ENCODE measurements around the gene SLC38A8. TPM values are rescaled to one million over a fixed set of nuclear protein-coding genes. Genes with fewer than 3 reads are reported as not detected.
A peak's percentile ranks its signal among the peaks of the same experiment; 100 is the strongest.

The SLC38A8 gene
- total RNA-seq, 1 donor from 2014 or later: not detected

- DNase-seq: no peak
Observed at GRCh38 chr16:83996481-83997252, 45.9 kb downstream of the SLC38A8 start.

- DNase-seq: peak; percentile 61
Observed at GRCh38 chr16:83995754-83996153, 46.8 kb downstream of the SLC38A8 start.

- DNase-seq: no peak
Observed at GRCh38 chr16:83994703-83995102, 47.9 kb downstream of the SLC38A8 start.

- no peak for DNase-seq
Observed at GRCh38 chr16:83994087-83994486, 48.5 kb downstream of the SLC38A8 start.

GRCh38 chr16:83992624-83993023, 50.0 kb downstream of the SLC38A8 start:
- peak; percentile 49 for DNase-seq

- DNase-seq: no peak
Observed at GRCh38 chr16:83990492-83990891, 52.1 kb downstream of the SLC38A8 start.

GRCh38 chr16:83989300-83989699, 53.3 kb downstream of the SLC38A8 start:
- DNase-seq: no peak

GRCh38 chr16:83983491-83983890, 59.1 kb downstream of the SLC38A8 start:
- DNase-seq: no peak

GRCh38 chr16:83981799-83982198, 60.8 kb downstream of the SLC38A8 start:
- DNase-seq: no peak

GRCh38 chr16:83980794-83981193, 61.8 kb downstream of the SLC38A8 start:
- DNase-seq: no peak

GRCh38 chr16:83979441-83979840, 63.2 kb downstream of the SLC38A8 start:
- DNase-seq: no peak

- DNase-seq: no peak
Observed at GRCh38 chr16:83978401-83978904, 64.1 kb downstream of the SLC38A8 start.

- no peak for DNase-seq
Observed at GRCh38 chr16:83977056-83977815, 65.4 kb downstream of the SLC38A8 start.

- no peak for DNase-seq
Observed at GRCh38 chr16:83975590-83976260, 66.9 kb downstream of the SLC38A8 start.

GRCh38 chr16:83974475-83974874, 68.1 kb downstream of the SLC38A8 start:
- no peak for DNase-seq

GRCh38 chr16:83973581-83974385, 68.8 kb downstream of the SLC38A8 start:
- no peak for DNase-seq

GRCh38 chr16:83973077-83973476, 69.5 kb downstream of the SLC38A8 start:
- DNase-seq: no peak

GRCh38 chr16:83972256-83973008, 70.2 kb downstream of the SLC38A8 start:
- DNase-seq: no peak

- DNase-seq: no peak
Observed at GRCh38 chr16:83971165-83972130, 71.1 kb downstream of the SLC38A8 start.

- DNase-seq: no peak
Observed at GRCh38 chr16:83970430-83970815, 72.2 kb downstream of the SLC38A8 start.

Measured in tongue (tissue), 2 donors.